ENCODE results near the gene GID4.

GID4 gene

GRCh38 chr17:18099516-18099915 is 60.3 kb downstream of the GID4 start:
- no peak for DNase-seq (ENCODE audit: low read depth, low spot score)

- no peak for DNase-seq (ENCODE audit: low read depth, low spot score)
These were observed 61.4 kb downstream of the GID4 start for GRCh38 chr17:18100616-18101015.

- no peak for DNase-seq (ENCODE audit: low read depth, low spot score)
These were observed 62.6 kb downstream of the GID4 start for GRCh38 chr17:18101828-18102227.

- DNase-seq (ENCODE audit: low read depth, low spot score), result no peak
These were observed 63.4 kb downstream of the GID4 start for GRCh38 chr17:18102640-18103039.

- no peak for DNase-seq (ENCODE audit: low read depth, low spot score)
These were observed 65.8 kb downstream of the GID4 start for GRCh38 chr17:18105027-18105426.

- DNase-seq (ENCODE audit: low read depth, low spot score), result no peak
These were observed 66.4 kb downstream of the GID4 start for GRCh38 chr17:18105595-18105994.

GRCh38 chr17:18106211-18106610 is 67.0 kb downstream of the GID4 start:
- no peak for DNase-seq (ENCODE audit: low read depth, low spot score)

- DNase-seq (ENCODE audit: low read depth, low spot score), result no peak
These were observed 68.0 kb downstream of the GID4 start for GRCh38 chr17:18107061-18107790.

GRCh38 chr17:18107971-18108370 is 68.8 kb downstream of the GID4 start:
- DNase-seq (ENCODE audit: low read depth, low spot score), result no peak

- no peak for DNase-seq (ENCODE audit: low read depth, low spot score)
These were observed 69.4 kb downstream of the GID4 start, which contains the start of gene MYO15A for GRCh38 chr17:18108401-18109312. Gene MYO15A (plus strand): TSS chr17:18108756. CDS start chr17:18118801, 10,045 bp downstream.

GRCh38 chr17:18109935-18110485 is 70.8 kb downstream of the GID4 start:
- DNase-seq (ENCODE audit: low read depth, low spot score), result no peak

- DNase-seq (ENCODE audit: low read depth, low spot score), result no peak
These were observed 71.5 kb downstream of the GID4 start for GRCh38 chr17:18110636-18111145.

GRCh38 chr17:18111330-18111971 is 72.2 kb downstream of the GID4 start:
- DNase-seq (ENCODE audit: low read depth, low spot score), result no peak

- no peak for DNase-seq (ENCODE audit: low read depth, low spot score)
These were observed 76.3 kb downstream of the GID4 start for GRCh38 chr17:18115517-18115916.

GRCh38 chr17:18116078-18116477 is 76.9 kb downstream of the GID4 start:
- DNase-seq (ENCODE audit: low read depth, low spot score), result no peak

- no peak for DNase-seq (ENCODE audit: low read depth, low spot score)
These were observed 78.3 kb downstream of the GID4 start for GRCh38 chr17:18117533-18117932.

All from iPS DF 19.7 (cell line).